Glutamatergic neuron (in vitro differentiated cells): ENCODE data around the gene PRSS56. TPM values are rescaled to one million over a fixed set of nuclear protein-coding genes. Genes with fewer than 3 reads are reported as not detected.
"Not testable (repeated sequence)": the region's sequence is repeated elsewhere in the genome, so short reads cannot be mapped to it uniquely, and the experiment has no call there.

Source experiments
- DNase-seq: peaks from one replicate; pipeline ENCODE4 v3.0.0; 2022
- H3K27ac Mint-ChIP-seq: one replicate; pipeline ENCODE4 v1.8.0; 2020; ENCODE audit warnings: mild to moderate bottlenecking, mixed read lengths, inconsistent platforms; ENCODE audit not compliant: unreplicated experiment
- H3K27me3 Mint-ChIP-seq: one replicate; pipeline ENCODE4 v1.8.0; 2020; ENCODE audit warnings: mild to moderate bottlenecking, moderate library complexity, mixed read lengths, inconsistent platforms; ENCODE audit not compliant: unreplicated experiment
- H3K36me3 Mint-ChIP-seq: one replicate; pipeline ENCODE4 v1.8.0; 2020; ENCODE audit warnings: mild to moderate bottlenecking, mixed read lengths, inconsistent platforms; ENCODE audit not compliant: unreplicated experiment
- H3K4me1 Mint-ChIP-seq: one replicate; pipeline ENCODE4 v1.8.0; 2020; ENCODE audit warnings: mild to moderate bottlenecking, low read depth, mixed read lengths, inconsistent platforms; ENCODE audit not compliant: unreplicated experiment
- H3K4me3 Mint-ChIP-seq: one replicate; pipeline ENCODE4 v1.8.0; 2020; ENCODE audit warnings: mild to moderate bottlenecking, mixed read lengths, inconsistent platforms; ENCODE audit not compliant: unreplicated experiment
- H3K9me3 Mint-ChIP-seq: one replicate; pipeline ENCODE4 v1.8.0; 2020; ENCODE audit warnings: mild to moderate bottlenecking, moderate library complexity, mixed read lengths, inconsistent platforms; ENCODE audit not compliant: unreplicated experiment
- CTCF ChIP-seq: fragments of 200-600 bp; sonication (generic); IDR thresholded peaks from one replicate; pipeline ENCODE4 v1.5.0; 2021; ENCODE audit not compliant: partially characterized antibody, unreplicated experiment
- total RNA-seq: library from RNA; stranded (reverse); fragmentation: NEBNext Ultra II Directional; extraction: Animal tissue kit (Norgen Biotek cat#: 25700); gene quantifications from one replicate; pipeline ENCODE4 v1.2.1, GENCODE V29; 2021; ENCODE audit not compliant: unreplicated experiment

Gene PRSS56
- total RNA-seq, 1 donor from 2014 or later: not detected

- H3K4me3 Mint-ChIP-seq: no peak overlapping the region
- no peaks in the 10 kb centered on the region for H3K9me3 Mint-ChIP-seq
- H3K27me3 Mint-ChIP-seq: no peaks in the 10 kb centered on the region
- TF ChIP-seq CTCF: no peak
- no peaks in the 10 kb centered on the region for H3K4me1 Mint-ChIP-seq
- H3K27ac Mint-ChIP-seq: no peak overlapping the region
- no peaks in the 10 kb centered on the region for H3K36me3 Mint-ChIP-seq
- no peak for DNase-seq
Observed at GRCh38 chr2:232562515-232563151, 42.4 kb downstream of the PRSS56 start.

- Mint-ChIP-seq H3K9me3 (no peaks in the 10 kb centered on the region), H3K4me3 (no peak overlapping the region), H3K36me3 (no peaks in the 10 kb centered on the region), H3K4me1 (no peaks in the 10 kb centered on the region), H3K27ac (no peak overlapping the region), H3K27me3 (no peaks in the 10 kb centered on the region)
- DNase-seq: no peak
- no peak for TF ChIP-seq CTCF
Observed at GRCh38 chr2:232563580-232563979, 43.4 kb downstream of the PRSS56 start.

- no peak for DNase-seq
- Mint-ChIP-seq H3K9me3 (no peaks in the 10 kb centered on the region), H3K4me1 (no peaks in the 10 kb centered on the region), H3K27ac (no peak overlapping the region), H3K36me3 (peaks cover 3% of the 10 kb centered on the region), H3K4me3 (no peak overlapping the region), H3K27me3 (no peaks in the 10 kb centered on the region)
- no peak for TF ChIP-seq CTCF
Observed at GRCh38 chr2:232567721-232568120, 47.5 kb downstream of the PRSS56 start.

GRCh38 chr2:232568161-232568560 lies 48.0 kb downstream of the PRSS56 start:
- no peak for TF ChIP-seq CTCF
- Mint-ChIP-seq H3K36me3 (peaks cover 3% of the 10 kb centered on the region), H3K4me3 (no peak overlapping the region), H3K4me1 (no peaks in the 10 kb centered on the region), H3K27ac (no peak overlapping the region), H3K27me3 (no peaks in the 10 kb centered on the region), H3K9me3 (no peaks in the 10 kb centered on the region)
- DNase-seq: no peak

GRCh38 chr2:232569541-232569940 lies 49.4 kb downstream of the PRSS56 start:
- no peak for TF ChIP-seq CTCF
- Mint-ChIP-seq H3K36me3 (peaks cover 3% of the 10 kb centered on the region), H3K4me1 (no peaks in the 10 kb centered on the region), H3K27me3 (no peaks in the 10 kb centered on the region), H3K4me3 (no peak overlapping the region), H3K9me3 (no peaks in the 10 kb centered on the region), H3K27ac (no peak overlapping the region)
- DNase-seq: no peak

- H3K9me3 Mint-ChIP-seq, H3K27me3 Mint-ChIP-seq, H3K4me3 Mint-ChIP-seq, DNase-seq, H3K36me3 Mint-ChIP-seq, H3K27ac Mint-ChIP-seq, H3K4me1 Mint-ChIP-seq: not testable (repeated sequence)
Observed at GRCh38 chr2:232570481-232570880, 50.3 kb downstream of the PRSS56 start.
